ENCODE measurements around the gene GPR62. TPM values are rescaled to one million over a fixed set of nuclear protein-coding genes. Genes with fewer than 3 reads are reported as not detected.
"Not testable (repeated sequence)": the region's sequence is repeated elsewhere in the genome, so short reads cannot be mapped to it uniquely, and the experiment has no call there.

The GPR62 gene
- total RNA-seq, 4 donors from 2014 or later: 0.13 to 1.8 (median 0.56) TPM; not detected in 1

- Histone ChIP-seq H3K4me3 (replicated peaks in 1 of 3) (no peak overlapping the region), H3K4me1 (peaks cover 9 to 34% of the 10 kb centered on the region in 2 donors), H3K9me3 (no peaks in the 10 kb centered on the region), H3K27ac (no peak overlapping the region), H3K36me3 (peaks cover 0 to under 1% of the 10 kb centered on the region in 2 donors), H3K27me3 (no peaks in the 10 kb centered on the region)
- DNase-seq: no peak
- TF ChIP-seq POLR2A (IDR thresholded peaks at IDR 0.05) (no peak), CTCF (IDR thresholded peaks at IDR 0.05) (no peak)
- intact Hi-C loops (cut with DNase I): no loop called here
- WGBS, 2 donors: 94 to 99% methylated on average over 7 of the region's 7 CpGs
These were observed 32.4 kb downstream of the GPR62 start for GRCh38 chr3:51987568-51987967.

- intact Hi-C loops (cut with DNase I): no loop called here
- WGBS, 2 donors: 81 to 83% methylated on average over 15 of the region's 15 CpGs
- no peaks in the 10 kb centered on the region for H3K9me3 ChIP-seq
- no peaks in the 10 kb centered on the region for H3K27me3 ChIP-seq
- no peak for TF ChIP-seq CTCF (IDR thresholded peaks at IDR 0.05)
- TF ChIP-seq POLR2A (IDR thresholded peaks at IDR 0.05): no peak
- DNase-seq: no peak
- no peak overlapping the region for H3K27ac ChIP-seq
- H3K36me3 ChIP-seq: peaks cover 4 to 5% of the 10 kb centered on the region in 2 donors
- H3K4me3 ChIP-seq (replicated peaks in 1 of 3): no peak overlapping the region
- peaks cover 7 to 36% of the 10 kb centered on the region in 2 donors for H3K4me1 ChIP-seq
These were observed 33.3 kb downstream of the GPR62 start for GRCh38 chr3:51988286-51989146.

DNA sequence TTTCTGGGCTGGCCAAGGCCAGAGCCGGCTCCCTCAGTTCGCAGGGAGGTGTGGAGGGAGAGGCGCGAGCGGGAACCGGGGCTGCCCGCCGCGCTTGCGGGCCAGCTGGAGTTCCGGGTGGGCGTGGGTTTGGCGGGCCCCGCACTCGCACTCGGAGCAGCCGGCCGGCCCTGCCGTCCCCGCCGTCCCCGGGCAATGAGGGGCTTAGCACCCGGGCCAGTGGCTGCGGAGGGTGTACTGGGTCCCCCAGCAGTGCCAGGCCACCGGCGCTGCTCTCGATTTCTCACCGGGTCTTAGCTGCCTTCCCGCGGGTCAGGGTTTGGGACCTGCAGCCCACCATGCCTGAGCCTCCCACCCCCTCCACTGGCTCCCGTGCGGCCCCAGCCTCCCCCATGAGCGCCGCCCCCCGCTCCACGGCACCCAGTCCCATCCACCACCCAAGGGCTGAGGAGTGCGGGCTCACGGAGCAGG lies 35.4 kb downstream of the GPR62 start:
- H3K36me3 ChIP-seq: peaks cover 17 to 18% of the 10 kb centered on the region in 2 donors
- H3K9me3 ChIP-seq; intact Hi-C loops (cut with DNase I); DNase-seq; H3K4me3 ChIP-seq (replicated peaks in 1 of 3); H3K27me3 ChIP-seq; H3K27ac ChIP-seq: not testable (repeated sequence)
- 40 to 69% methylated on average over 2 to 18 of the region's 38 CpGs for WGBS, 2 donors
- peaks cover 14 to 36% of the 10 kb centered on the region in 2 donors for H3K4me1 ChIP-seq

DNA sequence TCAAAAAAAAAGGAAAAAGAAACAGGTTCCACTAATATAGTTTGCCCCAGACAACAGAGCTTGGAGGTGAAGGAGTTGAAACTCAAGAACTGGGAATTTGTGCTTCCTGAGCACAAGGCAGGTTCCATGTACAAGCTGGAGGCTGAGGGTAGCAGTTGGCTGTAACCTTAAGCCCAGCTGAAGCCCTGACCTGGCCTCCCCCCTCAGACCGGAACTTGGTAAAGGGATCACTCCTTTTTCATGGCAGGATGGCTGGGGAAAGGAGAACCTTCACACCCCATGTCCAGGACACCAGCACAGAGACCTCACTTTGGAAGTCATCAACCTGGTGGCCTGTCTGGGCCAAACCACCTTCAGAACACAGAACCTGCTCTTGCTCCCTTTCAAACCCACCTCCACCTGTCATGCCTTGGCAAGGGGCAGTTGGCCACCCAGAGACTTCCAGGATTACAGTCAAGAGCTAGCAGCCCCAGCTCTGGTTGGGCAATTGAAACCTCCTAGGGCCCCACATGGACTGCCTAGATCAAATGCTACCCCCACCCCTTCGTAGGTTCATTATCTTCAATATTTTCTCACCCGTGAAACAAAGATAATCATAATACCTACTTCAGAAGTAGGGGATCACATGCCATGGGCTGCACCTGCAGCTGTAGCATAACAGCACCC lies 37.0 kb downstream of the GPR62 start:
- H3K9me3 ChIP-seq: no peaks in the 10 kb centered on the region
- intact Hi-C loops (cut with DNase I): no loop called here
- TF ChIP-seq POLR2A (IDR thresholded peaks at IDR 0.05) (no peak), CTCF (IDR thresholded peaks at IDR 0.05) (no peak)
- peaks cover 17 to 18% of the 10 kb centered on the region in 2 donors for H3K36me3 ChIP-seq
- H3K27me3 ChIP-seq: no peaks in the 10 kb centered on the region
- H3K4me3 ChIP-seq (replicated peaks in 1 of 3): no peak overlapping the region
- 74 to 83% methylated on average over 2 to 3 of the region's 3 CpGs for WGBS, 2 donors
- peaks cover 14 to 36% of the 10 kb centered on the region in 2 donors for H3K4me1 ChIP-seq
- no peak overlapping the region for H3K27ac ChIP-seq
- no peak for DNase-seq

DNA sequence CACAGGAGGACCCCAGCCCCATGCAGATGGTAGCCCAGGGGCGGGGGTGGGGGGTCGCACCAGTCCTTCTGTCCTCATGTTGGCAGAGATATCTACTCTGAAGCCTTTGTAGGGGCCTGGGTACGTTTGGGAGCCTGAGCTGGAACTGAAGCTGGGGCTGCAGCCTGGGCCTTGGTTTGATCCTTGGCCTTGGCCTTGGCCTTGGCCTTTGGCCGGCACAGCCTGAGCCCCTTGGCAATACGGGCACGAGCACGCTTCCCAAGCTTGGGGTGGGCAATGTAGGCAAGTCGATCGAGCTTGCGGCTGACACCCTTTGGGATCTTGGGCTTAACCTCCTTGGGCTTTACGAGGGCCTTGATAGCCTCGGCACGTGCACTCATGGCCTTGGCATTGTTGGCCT lies 38.5 kb downstream of the GPR62 start:
- H3K27me3 ChIP-seq; H3K4me3 ChIP-seq (replicated peaks in 1 of 3); intact Hi-C loops (cut with DNase I); DNase-seq; H3K27ac ChIP-seq; H3K9me3 ChIP-seq: not testable (repeated sequence)
- Histone ChIP-seq H3K36me3 (peaks cover 17 to 18% of the 10 kb centered on the region in 2 donors), H3K4me1 (peaks cover 14 to 36% of the 10 kb centered on the region in 2 donors)
- WGBS, 2 donors: 84 to 90% methylated on average over 7 to 9 of the region's 13 CpGs

GRCh38 chr3:51994530-51994929 lies 39.3 kb downstream of the GPR62 start:
- peaks cover 10 to 31% of the 10 kb centered on the region in 2 donors for H3K4me1 ChIP-seq
- H3K4me3 ChIP-seq (replicated peaks in 1 of 3): peak overlapping the region in 1 of 3 donors; percentile 62
- intact Hi-C loops (cut with DNase I): no loop called here
- TF ChIP-seq CTCF (IDR thresholded peaks at IDR 0.05) (no peak), POLR2A (IDR thresholded peaks at IDR 0.05) (no peak)
- H3K27ac ChIP-seq: peak overlapping the region in 1 of 3 donors; percentile 98
- WGBS, 2 donors: 81 to 92% methylated on average over 2 of the region's 2 CpGs
- no peaks in the 10 kb centered on the region for H3K9me3 ChIP-seq
- H3K36me3 ChIP-seq: peaks cover 17 to 18% of the 10 kb centered on the region in 2 donors
- no peak for DNase-seq
- H3K27me3 ChIP-seq: no peaks in the 10 kb centered on the region
